ENCODE measurements around the gene HAVCR1. TPM values are rescaled to one million over a fixed set of nuclear protein-coding genes. Genes with fewer than 3 reads are reported as not detected.
A peak's percentile ranks its signal among the peaks of the same experiment; 100 is the strongest.

HAVCR1 gene
- 1 to 10 TPM in 2 of 4 donors, under 1 TPM in 1, not detected in 1; 0.60 to 3.7 (median 2.9) TPM for total RNA-seq

GRCh38 chr5:157059093-157059539 lies at the start of gene HAVCR1:
HAVCR1 (minus strand) TSS chr5:157059116; CDS start chr5:157057943, 1,173 bp downstream.
- Histone ChIP-seq H3K27ac (peak within 1 kb of the TSS; percentile 42 to 76 (median 73)), H3K27me3 (no peaks in the 10 kb centered on the region), H3K4me1 (peaks cover 0 to 32% (median 17%) of the 10 kb centered on the region in 4 donors), H3K36me3 (no peaks in the 10 kb centered on the region), H3K4me3 (no peak within 1 kb of the TSS), H3K9me3 (no peaks in the 10 kb centered on the region)
- in situ Hi-C loops (cut with MboI; ENCODE audit: low pct_ligation_motif_present in 1 of 4, low pct_unique_long_range_greater_than_20kb in 1 of 4, low sequenced_read_pairs in 3 of 4) (no loop called here), intact Hi-C loops (cut with DNase I; ENCODE audit: low total_unique reads) (no loop called here)
- DNase-seq: no peak
- WGBS, 2 donors (ENCODE audit: low coverage in 1 of 2): 43 to 63% methylated on average over 2 to 9 of the region's 9 CpGs
- TF ChIP-seq POLR2AphosphoS5 (IDR thresholded peaks at IDR 0.05) (no peak), EP300 (IDR thresholded peaks at IDR 0.05; ENCODE audit: low read depth) (no peak), POLR2A (IDR thresholded peaks at IDR 0.05) (no peak), CTCF (IDR thresholded peaks at IDR 0.05) (no peak)

GRCh38 chr5:157107508-157107907 lies 48.6 kb upstream of the HAVCR1 start:
- in situ Hi-C loops (cut with MboI; ENCODE audit: low pct_ligation_motif_present in 1 of 4, low pct_unique_long_range_greater_than_20kb in 1 of 4, low sequenced_read_pairs in 3 of 4) (no loop called here), intact Hi-C loops (cut with DNase I; ENCODE audit: low total_unique reads) (no loop called here)
- H3K4me3 ChIP-seq: peak overlapping the region in 1 of 4 donors; percentile 30
- whole genome bisulfite sequencing, 2 donors (ENCODE audit: low coverage in 1 of 2): 40 to 75% methylated on average over 1 to 3 of the region's 3 CpGs
- no peak for DNase-seq
- no peaks in the 10 kb centered on the region for H3K27me3 ChIP-seq
- H3K9me3 ChIP-seq: no peaks in the 10 kb centered on the region
- no peaks in the 10 kb centered on the region for H3K4me1 ChIP-seq
- no peak for TF ChIP-seq POLR2AphosphoS5 (IDR thresholded peaks at IDR 0.05)
- TF ChIP-seq EP300 (IDR thresholded peaks at IDR 0.05; ENCODE audit: low read depth): no peak
- no peak for TF ChIP-seq CTCF (IDR thresholded peaks at IDR 0.05)
- no peak for TF ChIP-seq POLR2A (IDR thresholded peaks at IDR 0.05)
- H3K36me3 ChIP-seq: no peaks in the 10 kb centered on the region
- peak overlapping the region in 2 of 4 donors; percentile 25 to 53 for H3K27ac ChIP-seq

- DNase-seq: no peak
- H3K36me3 ChIP-seq: no peaks in the 10 kb centered on the region
- WGBS, 2 donors (ENCODE audit: low coverage in 1 of 2): 44 to 85% methylated on average over 3 to 14 of the region's 14 CpGs
- peak overlapping the region in 1 of 4 donors; percentile 30 for H3K4me3 ChIP-seq
- no peaks in the 10 kb centered on the region for H3K27me3 ChIP-seq
- peak overlapping the region in 3 of 4 donors; percentile 25 to 53 (median 33) for H3K27ac ChIP-seq
- H3K9me3 ChIP-seq: no peaks in the 10 kb centered on the region
- no peak for TF ChIP-seq POLR2A (IDR thresholded peaks at IDR 0.05)
- TF ChIP-seq POLR2AphosphoS5 (IDR thresholded peaks at IDR 0.05): no peak
- no peak for TF ChIP-seq EP300 (IDR thresholded peaks at IDR 0.05; ENCODE audit: low read depth)
- no peaks in the 10 kb centered on the region for H3K4me1 ChIP-seq
- in situ Hi-C loops (cut with MboI; ENCODE audit: low pct_ligation_motif_present in 1 of 4, low pct_unique_long_range_greater_than_20kb in 1 of 4, low sequenced_read_pairs in 3 of 4) (no loop called here), intact Hi-C loops (cut with DNase I; ENCODE audit: low total_unique reads) (no loop called here)
These were observed 47.9 kb upstream of the HAVCR1 start for GRCh38 chr5:157106630-157107461.

- no peaks in the 10 kb centered on the region for H3K27me3 ChIP-seq
- H3K9me3 ChIP-seq: no peaks in the 10 kb centered on the region
- in situ Hi-C loops (cut with MboI; ENCODE audit: low pct_ligation_motif_present in 1 of 4, low pct_unique_long_range_greater_than_20kb in 1 of 4, low sequenced_read_pairs in 3 of 4) (no loop called here), intact Hi-C loops (cut with DNase I; ENCODE audit: low total_unique reads) (no loop called here)
- no peak for DNase-seq
- TF ChIP-seq POLR2AphosphoS5 (IDR thresholded peaks at IDR 0.05) (no peak), CTCF (IDR thresholded peaks at IDR 0.05) (no peak), EP300 (IDR thresholded peaks at IDR 0.05; ENCODE audit: low read depth) (no peak), POLR2A (IDR thresholded peaks at IDR 0.05) (no peak)
- 58 to 65% methylated on average over 2 of the region's 2 CpGs for WGBS, 2 donors (ENCODE audit: low coverage in 1 of 2)
- no peak overlapping the region for H3K4me3 ChIP-seq
- no peaks in the 10 kb centered on the region for H3K36me3 ChIP-seq
- no peaks in the 10 kb centered on the region for H3K4me1 ChIP-seq
- no peak overlapping the region for H3K27ac ChIP-seq
These were observed 41.3 kb upstream of the HAVCR1 start for GRCh38 chr5:157100140-157100679.

Data from transverse colon (tissue), 4 donors.